Adrenal gland (tissue), 5 donors: ENCODE data around the gene GBA2.

Source experiments
- CTCF ChIP-seq, 6 experiments: fragments of 450-650 bp in 4 of 6; fragments of 200-600 bp in 2 of 6; sonication (generic) in 1 of 6; IDR thresholded peaks; 1 replicate in 5 of 6; 2 replicates in 1 of 6; pipeline versions ENCODE4 v1.5.1 to v1.8.0; 2016 to 2021; ENCODE audit warnings: antibody characterized with exemption in 6 of 6, mild to moderate bottlenecking in 2 of 6, moderate library complexity in 1 of 6
- POLR2A ChIP-seq, 2 donors: fragments of 450-650 bp; IDR thresholded peaks; one replicate each; pipeline ENCODE4 v1.6.1; 2017; ENCODE audit warnings: antibody characterized with exemption in 2 of 2, mild to moderate bottlenecking in 2 of 2, moderate library complexity in 1 of 2
- donor health status: DM: no; HTN: no; CAD: no.

GRCh38 chr9:35797311-35798109, 48.5 kb upstream of the GBA2 start:
- TF ChIP-seq CTCF (IDR thresholded peaks at IDR 0.05) (no peak), POLR2A (IDR thresholded peaks at IDR 0.05) (no peak)
